ENCODE results near the gene DCC.

DNA sequence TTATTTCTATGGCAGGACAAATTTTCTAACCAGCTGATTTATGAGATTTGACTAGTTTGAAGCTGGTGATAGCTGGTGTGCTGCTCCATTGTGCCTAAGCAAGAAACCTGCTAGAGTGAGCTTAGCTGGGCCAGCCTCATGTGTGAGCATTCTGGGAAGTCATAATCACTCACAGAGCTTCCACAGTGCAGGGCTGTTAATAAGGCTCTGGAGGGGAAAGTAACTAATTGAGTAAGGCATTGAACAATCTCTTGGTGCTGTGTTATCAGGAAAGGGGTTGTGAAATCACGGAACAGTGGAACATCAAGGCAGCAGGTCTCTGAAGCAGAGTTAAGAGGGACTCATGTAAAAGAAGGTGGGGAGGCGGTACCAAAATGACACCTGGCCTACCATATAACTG is 1111.9 kb downstream of the DCC start:
- TF ChIP-seq POLR2A (IDR thresholded peaks at IDR 0.05): no peak
- TF ChIP-seq, protein P1, sequence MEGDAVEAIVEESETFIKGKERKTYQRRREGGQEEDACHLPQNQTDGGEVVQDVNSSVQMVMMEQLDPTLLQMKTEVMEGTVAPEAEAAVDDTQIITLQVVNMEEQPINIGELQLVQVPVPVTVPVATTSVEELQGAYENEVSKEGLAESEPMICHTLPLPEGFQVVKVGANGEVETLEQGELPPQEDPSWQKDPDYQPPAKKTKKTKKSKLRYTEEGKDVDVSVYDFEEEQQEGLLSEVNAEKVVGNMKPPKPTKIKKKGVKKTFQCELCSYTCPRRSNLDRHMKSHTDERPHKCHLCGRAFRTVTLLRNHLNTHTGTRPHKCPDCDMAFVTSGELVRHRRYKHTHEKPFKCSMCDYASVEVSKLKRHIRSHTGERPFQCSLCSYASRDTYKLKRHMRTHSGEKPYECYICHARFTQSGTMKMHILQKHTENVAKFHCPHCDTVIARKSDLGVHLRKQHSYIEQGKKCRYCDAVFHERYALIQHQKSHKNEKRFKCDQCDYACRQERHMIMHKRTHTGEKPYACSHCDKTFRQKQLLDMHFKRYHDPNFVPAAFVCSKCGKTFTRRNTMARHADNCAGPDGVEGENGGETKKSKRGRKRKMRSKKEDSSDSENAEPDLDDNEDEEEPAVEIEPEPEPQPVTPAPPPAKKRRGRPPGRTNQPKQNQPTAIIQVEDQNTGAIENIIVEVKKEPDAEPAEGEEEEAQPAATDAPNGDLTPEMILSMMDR (IDR thresholded peaks at IDR 0.05): no peak
